HEK293 (cell line): ENCODE measurements around the gene LRRC8C.

ENCODE experiments used
- CTCF ChIA-PET: fragments of 350-600 bp; formaldehyde crosslinking; extraction: SDS; loops from one replicate; lab custom pipeline; 2021; ENCODE audit warnings: antibody characterized with exemption; lab: Yijun Ruan, JAX
- POLR2A ChIA-PET: fragments of 300-600 bp; formaldehyde crosslinking; extraction: SDS; loops from one replicate; lab custom pipeline; 2020; ENCODE audit warnings: antibody characterized with exemption, inconsistent platforms; lab: Yijun Ruan, JAX
- H3K27ac ChIP-seq: fragments of 200-500 bp; sonication (Bioruptor generic); 2 replicates; pipeline ENCODE4 v1.5.1; 2014; ENCODE audit warnings: low read depth, low read length, control low read depth, inconsistent platforms; ENCODE audit errors: extremely low read depth
- H3K36me3 ChIP-seq, 2 experiments: fragments of 200-500 bp in 1 of 2; sonication (Bioruptor generic) in 1 of 2; 1 replicate in 1 of 2; 2 replicates in 1 of 2; pipeline ENCODE4 v1.5.1; 2014 to 2017; ENCODE audit warnings: inconsistent platforms in 2 of 2, low read length in 2 of 2; ENCODE audit not compliant: control insufficient read depth in 2 of 2, insufficient read depth in 1 of 2
- H3K4me1 ChIP-seq: fragments of 200-500 bp; sonication (Bioruptor generic); 2 replicates; pipeline ENCODE4 v1.5.1; 2014; ENCODE audit warnings: mild to moderate bottlenecking, low read length, inconsistent platforms; ENCODE audit not compliant: control insufficient read depth, insufficient read depth
- H3K4me3 ChIP-seq: 2 replicates; pipeline ENCODE4 v1.5.1; 2011; ENCODE audit warnings: low read depth, mild to moderate bottlenecking, control low read depth, low read length, moderate library complexity
- H3K9me3 ChIP-seq: fragments of 200-500 bp; sonication (Bioruptor generic); 2 replicates; pipeline ENCODE4 v1.5.1; 2014; ENCODE audit warnings: low read depth, low read length, inconsistent platforms; ENCODE audit not compliant: control insufficient read depth, insufficient read depth
- FEZF1 ChIP-seq: fragments of 450-650 bp; formaldehyde crosslinking; IDR thresholded peaks from 2 replicates; pipeline ENCODE4 v1.5.1; 2016; ENCODE audit warnings: missing biosample characterization, missing genetic modification characterization
- GLI2 ChIP-seq: fragments of 450-650 bp; formaldehyde crosslinking; IDR thresholded peaks from 2 replicates; pipeline ENCODE4; 2017; ENCODE audit warnings: missing biosample characterization, missing genetic modification characterization, low read depth, borderline replicate concordance
- IKZF3 ChIP-seq: fragments of 450-650 bp; IDR thresholded peaks from 2 replicates; pipeline ENCODE4 v1.5.0; 2018; ENCODE audit warnings: missing biosample characterization, mild to moderate bottlenecking, missing genetic modification characterization, moderate library complexity
- MEIS1 ChIP-seq: sonication (generic); formaldehyde crosslinking; IDR thresholded peaks from 2 replicates; pipeline ENCODE4 v1.8.1; 2022; ENCODE audit warnings: missing genetic modification reagents, mild to moderate bottlenecking, borderline replicate concordance
- OVOL3 ChIP-seq: fragments of 450-650 bp; formaldehyde crosslinking; IDR thresholded peaks from 2 replicates; pipeline ENCODE4 v1.5.1; 2016; ENCODE audit warnings: missing biosample characterization, missing genetic modification characterization
- PBX3 ChIP-seq: sonication (generic); formaldehyde crosslinking; IDR thresholded peaks from 2 replicates; pipeline ENCODE4 v1.8.1; 2022; ENCODE audit warnings: mild to moderate bottlenecking, moderate library complexity, missing genetic modification reagents
- ZBTB11 ChIP-seq: fragments of 450-650 bp; formaldehyde crosslinking; conservative IDR thresholded peaks from 2 replicates; pipeline ENCODE4 v1.5.1; 2016; ENCODE audit warnings: low read depth, missing biosample characterization, missing genetic modification characterization
- ZBTB7A ChIP-seq: fragments of 450-650 bp; formaldehyde crosslinking; IDR thresholded peaks from 2 replicates; pipeline ENCODE4 v1.5.1; 2016; ENCODE audit warnings: low read depth, missing biosample characterization, missing genetic modification characterization
- ZIC2 ChIP-seq: fragments of 450-650 bp; formaldehyde crosslinking; IDR thresholded peaks from 2 replicates; pipeline ENCODE4 v1.5.1; 2016; ENCODE audit warnings: missing biosample characterization, missing genetic modification characterization
- ZNF121 ChIP-seq: fragments of 450-650 bp; formaldehyde crosslinking; IDR thresholded peaks from 2 replicates; pipeline ENCODE4 v1.5.1; 2016; ENCODE audit warnings: missing biosample characterization, missing genetic modification characterization
- ZNF157 ChIP-seq: fragments of 450-650 bp; formaldehyde crosslinking; IDR thresholded peaks from 2 replicates; pipeline ENCODE4 v1.5.1; 2016; ENCODE audit warnings: missing biosample characterization, missing genetic modification characterization
- ZNF18 ChIP-seq: fragments of 450-650 bp; formaldehyde crosslinking; IDR thresholded peaks from 2 replicates; pipeline ENCODE4 v1.5.1; 2016; ENCODE audit warnings: missing biosample characterization, missing genetic modification characterization
- ZNF211 ChIP-seq: fragments of 450-650 bp; formaldehyde crosslinking; IDR thresholded peaks from 2 replicates; pipeline ENCODE4 v1.5.1; 2016; ENCODE audit warnings: low read depth, missing biosample characterization, missing genetic modification characterization
- ZNF214 ChIP-seq: fragments of 450-650 bp; formaldehyde crosslinking; IDR thresholded peaks from 2 replicates; pipeline ENCODE4 v1.5.1; 2017; ENCODE audit warnings: missing biosample characterization, mild to moderate bottlenecking, missing genetic modification characterization, borderline replicate concordance
- ZNF341 ChIP-seq: fragments of 450-650 bp; formaldehyde crosslinking; IDR thresholded peaks from 2 replicates; pipeline ENCODE4; 2016; ENCODE audit warnings: low read depth, missing biosample characterization, missing genetic modification characterization
- ZNF366 ChIP-seq: fragments of 450-650 bp; formaldehyde crosslinking; conservative IDR thresholded peaks from 2 replicates; pipeline ENCODE4 v1.5.1; 2016; ENCODE audit warnings: missing biosample characterization, missing genetic modification characterization
- ZNF423 ChIP-seq: fragments of 450-650 bp; formaldehyde crosslinking; IDR thresholded peaks from 2 replicates; pipeline ENCODE4 v1.5.1; 2016; ENCODE audit warnings: missing biosample characterization, missing genetic modification characterization
- ZNF513 ChIP-seq: fragments of 450-650 bp; IDR thresholded peaks from 2 replicates; pipeline ENCODE4 v1.5.1; 2018; ENCODE audit warnings: missing biosample characterization, missing genetic modification characterization
- ZNF558 ChIP-seq: fragments of 450-650 bp; formaldehyde crosslinking; IDR thresholded peaks from 2 replicates; pipeline ENCODE4 v1.5.1; 2016; ENCODE audit warnings: missing biosample characterization, missing genetic modification characterization
- ZNF585B ChIP-seq: fragments of 450-650 bp; formaldehyde crosslinking; IDR thresholded peaks from 2 replicates; pipeline ENCODE4 v1.5.1; 2016; ENCODE audit warnings: missing biosample characterization, missing genetic modification characterization
- ZNF626 ChIP-seq: fragments of 450-650 bp; sonication (Bioruptor Pico); formaldehyde crosslinking; IDR thresholded peaks from 2 replicates; pipeline ENCODE4 v1.5.1; 2018; ENCODE audit warnings: missing biosample characterization, missing genetic modification characterization, inconsistent platforms
- ZNF629 ChIP-seq: fragments of 450-650 bp; formaldehyde crosslinking; IDR thresholded peaks from 2 replicates; pipeline ENCODE4 v1.5.1; 2017; ENCODE audit warnings: missing biosample characterization, missing genetic modification characterization
- ZNF660 ChIP-seq: fragments of 450-650 bp; IDR thresholded peaks from 2 replicates; pipeline ENCODE4 v1.5.1; 2018; ENCODE audit warnings: missing biosample characterization, mild to moderate bottlenecking, missing genetic modification characterization
- ZNF76 ChIP-seq: fragments of 450-650 bp; formaldehyde crosslinking; IDR thresholded peaks from 2 replicates; pipeline ENCODE4; 2016; ENCODE audit warnings: low read depth, missing biosample characterization, missing genetic modification characterization, borderline replicate concordance
- ZNF785 ChIP-seq: fragments of 450-650 bp; formaldehyde crosslinking; IDR thresholded peaks from 2 replicates; pipeline ENCODE4 v1.5.1; 2016; ENCODE audit warnings: missing biosample characterization, missing genetic modification characterization
- ZXDB ChIP-seq: fragments of 450-650 bp; formaldehyde crosslinking; IDR thresholded peaks from 2 replicates; pipeline ENCODE4 v1.5.1; 2016; ENCODE audit warnings: missing biosample characterization, missing genetic modification characterization

The LRRC8C gene

GRCh38 chr1:89721351-89721750 lies 88.4 kb downstream of the LRRC8C start (continued):
- no peak for TF ChIP-seq ZNF341 (tag by site-specific recombination)
- peak; percentile 59; the same call in 1 of the 2 replicates for TF ChIP-seq GLI2 (tag by site-specific recombination)
- peak; percentile 50; the same call in 1 of the 2 replicates for TF ChIP-seq ZNF629 (tag by site-specific recombination)
- no peak for TF ChIP-seq ZNF76 (tag by site-specific recombination)
- peak; percentile 80 for TF ChIP-seq ZNF18 (tag by site-specific recombination)
- peak; percentile 41; the same call in 1 of the 2 replicates for TF ChIP-seq FEZF1 (tag by site-specific recombination)
- peak; percentile 70 for TF ChIP-seq IKZF3

- POLR2A ChIA-PET = no interaction called here
- no peaks in the 10 kb centered on the region for H3K9me3 ChIP-seq
- H3K4me3 ChIP-seq = no peak overlapping the region
- H3K27ac ChIP-seq = no peak overlapping the region
- TF ChIP-seq ZNF121 (no peak), ZNF558 (peak; percentile 97), ZNF157 (peak; percentile 73), MEIS1 (CRISPR knock-in tag) (no peak)
- no peaks in the 10 kb centered on the region for H3K36me3 ChIP-seq
- CTCF ChIA-PET = no interaction called here
- H3K4me1 ChIP-seq = peaks cover 22% of the 10 kb centered on the region
Measured at GRCh38 chr1:89723144-89723543, 90.2 kb downstream of the LRRC8C start.

- H3K4me3 ChIP-seq = no peak overlapping the region
- ChIA-PET CTCF (interaction anchor here (1.2 kb wide), 1 partner anchor 40 kb away, joined by 3 read pairs; no protein-coding TSS in a partner anchor), POLR2A (no interaction called here)
- peaks cover 22% of the 10 kb centered on the region for H3K4me1 ChIP-seq
- H3K36me3 ChIP-seq = no peaks in the 10 kb centered on the region
- H3K27ac ChIP-seq = no peak overlapping the region
- H3K9me3 ChIP-seq = no peaks in the 10 kb centered on the region
- TF ChIP-seq ZBTB11 (no peak), PBX3 (no peak), ZIC2 (tag by site-specific recombination) (no peak), ZNF214 (no peak), OVOL3 (tag by site-specific recombination) (no peak), ZNF660 (no peak), ZBTB7A (no peak), ZNF211 (tag by site-specific recombination) (no peak), ZNF558 (no peak), ZNF585B (tag by site-specific recombination) (no peak), ZNF423 (tag by site-specific recombination) (no peak), ZNF513 (no peak), ZXDB (no peak), ZNF366 (tag by site-specific recombination) (no peak), ZNF785 (tag by site-specific recombination) (no peak), ZNF626 (tag by site-specific recombination) (no peak)
Measured at GRCh38 chr1:89723863-89724262, 90.9 kb downstream of the LRRC8C start.
